Astrocyte (in vitro differentiated cells and primary cell): ENCODE data around the gene RRP1.

Experiments used
- EZH2 ChIP-seq: IDR thresholded peaks from 2 replicates; pipeline ENCODE4 v1.6.1; 2012; ENCODE audit warnings: mild to moderate bottlenecking, low read length, inconsistent platforms; ENCODE audit not compliant: insufficient read depth
- TF ChIP-seq, protein P1 (sequence below): IDR thresholded peaks from 2 replicates; pipeline ENCODE4 v1.5.1; 2011; ENCODE audit warnings: low read depth, mild to moderate bottlenecking, inconsistent platforms, low read length, moderate library complexity; ENCODE audit not compliant: insufficient read depth

DNA sequence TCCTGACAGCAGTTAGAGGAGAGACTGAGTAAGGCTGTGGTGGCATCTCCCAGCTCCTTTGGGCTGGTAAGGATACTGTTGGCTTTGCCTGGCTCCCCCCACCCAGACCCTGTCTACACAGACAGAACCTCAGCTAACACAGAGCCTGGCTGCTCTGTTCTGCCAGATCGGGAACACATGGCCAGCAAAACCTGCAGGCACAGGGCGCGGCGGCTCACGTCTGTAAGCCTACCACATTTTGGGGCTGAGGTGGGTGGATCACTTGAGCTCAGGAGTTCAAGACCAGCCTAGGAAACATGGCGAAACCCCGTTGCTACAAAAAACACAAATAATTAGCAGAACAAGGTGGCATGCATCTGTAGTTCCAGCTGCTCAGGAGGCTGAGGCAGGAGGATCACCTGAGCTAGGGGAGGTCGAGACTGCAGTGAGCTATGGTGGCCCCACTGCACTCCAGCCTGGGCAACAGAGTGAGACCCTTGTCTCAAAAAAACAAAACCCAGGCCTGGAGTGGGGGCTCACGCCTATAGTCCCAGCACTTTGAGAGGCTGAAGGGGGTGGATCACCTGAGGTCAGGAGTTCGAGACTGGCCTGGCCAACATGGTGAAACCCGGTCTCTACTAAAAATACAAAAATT, 19.9 kb upstream of the RRP1 start:
- TF ChIP-seq, protein P1, sequence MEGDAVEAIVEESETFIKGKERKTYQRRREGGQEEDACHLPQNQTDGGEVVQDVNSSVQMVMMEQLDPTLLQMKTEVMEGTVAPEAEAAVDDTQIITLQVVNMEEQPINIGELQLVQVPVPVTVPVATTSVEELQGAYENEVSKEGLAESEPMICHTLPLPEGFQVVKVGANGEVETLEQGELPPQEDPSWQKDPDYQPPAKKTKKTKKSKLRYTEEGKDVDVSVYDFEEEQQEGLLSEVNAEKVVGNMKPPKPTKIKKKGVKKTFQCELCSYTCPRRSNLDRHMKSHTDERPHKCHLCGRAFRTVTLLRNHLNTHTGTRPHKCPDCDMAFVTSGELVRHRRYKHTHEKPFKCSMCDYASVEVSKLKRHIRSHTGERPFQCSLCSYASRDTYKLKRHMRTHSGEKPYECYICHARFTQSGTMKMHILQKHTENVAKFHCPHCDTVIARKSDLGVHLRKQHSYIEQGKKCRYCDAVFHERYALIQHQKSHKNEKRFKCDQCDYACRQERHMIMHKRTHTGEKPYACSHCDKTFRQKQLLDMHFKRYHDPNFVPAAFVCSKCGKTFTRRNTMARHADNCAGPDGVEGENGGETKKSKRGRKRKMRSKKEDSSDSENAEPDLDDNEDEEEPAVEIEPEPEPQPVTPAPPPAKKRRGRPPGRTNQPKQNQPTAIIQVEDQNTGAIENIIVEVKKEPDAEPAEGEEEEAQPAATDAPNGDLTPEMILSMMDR, result no peak
- TF ChIP-seq EZH2, result no peak
